ENCODE data around the gene OR5H2. TPM values are rescaled to one million over a fixed set of nuclear protein-coding genes. Genes with fewer than 3 reads are reported as not detected.
"Not testable (repeated sequence)": the region's sequence is repeated elsewhere in the genome, so short reads cannot be mapped to it uniquely, and the experiment has no call there.

OR5H2 gene
- total and polyA plus RNA-seq, 4 donors: 0.09 TPM; not detected in 3

DNA sequence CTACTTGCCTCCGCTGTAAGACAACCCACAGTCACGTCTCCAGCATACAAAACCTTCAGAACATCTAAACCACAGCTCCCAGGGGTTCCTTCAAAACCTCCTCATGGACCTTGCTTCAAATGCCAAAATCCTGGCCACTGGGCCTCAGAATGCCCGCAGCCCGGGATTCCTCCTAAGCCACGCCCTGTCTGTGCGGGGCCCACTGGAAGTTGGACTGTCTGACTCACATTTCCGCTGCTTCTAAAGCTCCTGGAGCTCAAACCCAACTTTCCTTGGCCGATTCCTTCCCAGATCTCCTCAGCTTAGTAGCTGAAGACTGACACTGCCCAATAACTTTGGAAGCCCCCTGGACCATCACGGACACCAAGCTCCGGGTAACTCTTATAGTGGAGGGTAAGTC lies 36.2 kb upstream of the OR5H2 start:
- no peak for TF ChIP-seq YY1 (IDR thresholded peaks at IDR 0.05)
- TF ChIP-seq EGR1 (IDR thresholded peaks at IDR 0.05; ENCODE audit: low read depth in 2 of 2): no peak
- no peak for TF ChIP-seq RXRA (IDR thresholded peaks at IDR 0.05)
- TF ChIP-seq, protein P1, sequence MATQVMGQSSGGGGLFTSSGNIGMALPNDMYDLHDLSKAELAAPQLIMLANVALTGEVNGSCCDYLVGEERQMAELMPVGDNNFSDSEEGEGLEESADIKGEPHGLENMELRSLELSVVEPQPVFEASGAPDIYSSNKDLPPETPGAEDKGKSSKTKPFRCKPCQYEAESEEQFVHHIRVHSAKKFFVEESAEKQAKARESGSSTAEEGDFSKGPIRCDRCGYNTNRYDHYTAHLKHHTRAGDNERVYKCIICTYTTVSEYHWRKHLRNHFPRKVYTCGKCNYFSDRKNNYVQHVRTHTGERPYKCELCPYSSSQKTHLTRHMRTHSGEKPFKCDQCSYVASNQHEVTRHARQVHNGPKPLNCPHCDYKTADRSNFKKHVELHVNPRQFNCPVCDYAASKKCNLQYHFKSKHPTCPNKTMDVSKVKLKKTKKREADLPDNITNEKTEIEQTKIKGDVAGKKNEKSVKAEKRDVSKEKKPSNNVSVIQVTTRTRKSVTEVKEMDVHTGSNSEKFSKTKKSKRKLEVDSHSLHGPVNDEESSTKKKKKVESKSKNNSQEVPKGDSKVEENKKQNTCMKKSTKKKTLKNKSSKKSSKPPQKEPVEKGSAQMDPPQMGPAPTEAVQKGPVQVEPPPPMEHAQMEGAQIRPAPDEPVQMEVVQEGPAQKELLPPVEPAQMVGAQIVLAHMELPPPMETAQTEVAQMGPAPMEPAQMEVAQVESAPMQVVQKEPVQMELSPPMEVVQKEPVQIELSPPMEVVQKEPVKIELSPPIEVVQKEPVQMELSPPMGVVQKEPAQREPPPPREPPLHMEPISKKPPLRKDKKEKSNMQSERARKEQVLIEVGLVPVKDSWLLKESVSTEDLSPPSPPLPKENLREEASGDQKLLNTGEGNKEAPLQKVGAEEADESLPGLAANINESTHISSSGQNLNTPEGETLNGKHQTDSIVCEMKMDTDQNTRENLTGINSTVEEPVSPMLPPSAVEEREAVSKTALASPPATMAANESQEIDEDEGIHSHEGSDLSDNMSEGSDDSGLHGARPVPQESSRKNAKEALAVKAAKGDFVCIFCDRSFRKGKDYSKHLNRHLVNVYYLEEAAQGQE (IDR thresholded peaks at IDR 0.05): no peak
- no peak for TF ChIP-seq GABPA (IDR thresholded peaks at IDR 0.05 in 1 of 2, conservative IDR thresholded peaks at IDR 0.05 in 1 of 2)
- TF ChIP-seq MAX (IDR thresholded peaks at IDR 0.05): no peak
- TF ChIP-seq, protein P2, sequence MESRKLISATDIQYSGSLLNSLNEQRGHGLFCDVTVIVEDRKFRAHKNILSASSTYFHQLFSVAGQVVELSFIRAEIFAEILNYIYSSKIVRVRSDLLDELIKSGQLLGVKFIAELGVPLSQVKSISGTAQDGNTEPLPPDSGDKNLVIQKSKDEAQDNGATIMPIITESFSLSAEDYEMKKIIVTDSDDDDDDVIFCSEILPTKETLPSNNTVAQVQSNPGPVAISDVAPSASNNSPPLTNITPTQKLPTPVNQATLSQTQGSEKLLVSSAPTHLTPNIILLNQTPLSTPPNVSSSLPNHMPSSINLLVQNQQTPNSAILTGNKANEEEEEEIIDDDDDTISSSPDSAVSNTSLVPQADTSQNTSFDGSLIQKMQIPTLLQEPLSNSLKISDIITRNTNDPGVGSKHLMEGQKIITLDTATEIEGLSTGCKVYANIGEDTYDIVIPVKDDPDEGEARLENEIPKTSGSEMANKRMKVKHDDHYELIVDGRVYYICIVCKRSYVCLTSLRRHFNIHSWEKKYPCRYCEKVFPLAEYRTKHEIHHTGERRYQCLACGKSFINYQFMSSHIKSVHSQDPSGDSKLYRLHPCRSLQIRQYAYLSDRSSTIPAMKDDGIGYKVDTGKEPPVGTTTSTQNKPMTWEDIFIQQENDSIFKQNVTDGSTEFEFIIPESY (IDR thresholded peaks at IDR 0.05): no peak
- no peak for TF ChIP-seq JUND (IDR thresholded peaks at IDR 0.05)
- TF ChIP-seq NR2F2 (IDR thresholded peaks at IDR 0.05): no peak
- no peak for TF ChIP-seq TAF1 (conservative IDR thresholded peaks at IDR 0.05)
- TF ChIP-seq, protein P3, sequence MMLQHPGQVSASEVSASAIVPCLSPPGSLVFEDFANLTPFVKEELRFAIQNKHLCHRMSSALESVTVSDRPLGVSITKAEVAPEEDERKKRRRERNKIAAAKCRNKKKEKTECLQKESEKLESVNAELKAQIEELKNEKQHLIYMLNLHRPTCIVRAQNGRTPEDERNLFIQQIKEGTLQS (IDR thresholded peaks at IDR 0.05): no peak
- TF ChIP-seq SP1 (IDR thresholded peaks at IDR 0.05): no peak
- no peak for TF ChIP-seq HNF4G (IDR thresholded peaks at IDR 0.05)
- TF ChIP-seq CTCF (IDR thresholded peaks at IDR 0.05; ENCODE audit: low read depth, low read length, missing input control): no peak
- no peak for TF ChIP-seq HNF4A (conservative IDR thresholded peaks at IDR 0.05)
- TF ChIP-seq RAD21 (IDR thresholded peaks at IDR 0.05): no peak
- TF ChIP-seq FOXA2 (IDR thresholded peaks at IDR 0.05): no peak
- TF ChIP-seq FOXA1 (IDR thresholded peaks at IDR 0.05): no peak
- no peaks in the 10 kb centered on the region for H3K27me3 ChIP-seq (ENCODE audit: control insufficient read depth in 4 of 4, insufficient read depth in 4 of 4, low read length in 3 of 4)
- H3K9me3 ChIP-seq (ENCODE audit: control insufficient read depth in 4 of 4, low read length in 3 of 4): no peaks in the 10 kb centered on the region
- 90% methylated on average over 10 of the region's 10 CpGs for WGBS
- H3K4me3 ChIP-seq (ENCODE audit: low read depth in 1 of 3, low read length in 3 of 3): no peak overlapping the region
- DNase-seq (ENCODE audit: low spot score): no peak
- no peaks in the 10 kb centered on the region for H3K36me3 ChIP-seq (ENCODE audit: control insufficient read depth in 4 of 4, insufficient read depth in 3 of 4, low read depth in 1 of 4, low read length in 3 of 4)
- H3K4me1 ChIP-seq (ENCODE audit: control insufficient read depth in 4 of 4, insufficient read depth in 4 of 4, low read length in 3 of 4): no peaks in the 10 kb centered on the region
- no peak overlapping the region for H3K9ac ChIP-seq (ENCODE audit: low read depth in 1 of 2, low read length in 2 of 2)
- H3K27ac ChIP-seq (ENCODE audit: low read depth in 1 of 2, low read length in 2 of 2): no peak overlapping the region

DNA sequence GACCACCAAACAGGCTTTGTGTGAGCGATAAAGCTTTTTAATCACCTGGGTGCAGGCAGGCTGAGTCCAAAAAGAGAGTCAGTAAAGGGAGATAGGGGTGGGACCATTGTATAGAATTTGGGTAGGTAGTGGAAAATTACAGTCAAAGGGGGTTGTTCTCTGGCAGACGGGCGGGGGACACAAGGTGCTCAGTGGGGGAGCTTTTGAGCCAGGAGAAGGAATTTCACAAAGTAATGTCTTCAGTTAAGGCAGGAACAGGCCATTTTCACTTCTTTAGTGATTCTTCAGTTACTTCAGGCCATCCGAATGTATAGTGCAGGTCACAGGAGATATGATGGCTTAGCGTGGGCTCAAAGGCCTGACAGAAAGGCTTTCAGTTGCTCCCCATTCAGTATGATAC lies 26.3 kb upstream of the OR5H2 start:
- DNase-seq (ENCODE audit: low spot score); H3K9me3 ChIP-seq (ENCODE audit: control insufficient read depth in 4 of 4, low read length in 3 of 4); H3K27me3 ChIP-seq (ENCODE audit: control insufficient read depth in 4 of 4, insufficient read depth in 4 of 4, low read length in 3 of 4); H3K4me1 ChIP-seq (ENCODE audit: control insufficient read depth in 4 of 4, insufficient read depth in 4 of 4, low read length in 3 of 4); H3K4me3 ChIP-seq (ENCODE audit: low read depth in 1 of 3, low read length in 3 of 3); H3K27ac ChIP-seq (ENCODE audit: low read depth in 1 of 2, low read length in 2 of 2); H3K9ac ChIP-seq (ENCODE audit: low read depth in 1 of 2, low read length in 2 of 2); H3K36me3 ChIP-seq (ENCODE audit: control insufficient read depth in 4 of 4, insufficient read depth in 3 of 4, low read depth in 1 of 4, low read length in 3 of 4): not testable (repeated sequence)
- WGBS: 64% methylated on average over 5 of the region's 5 CpGs

Data from liver (tissue), 9 donors.